Ammon's horn (tissue), 1 donor: ENCODE results near the gene PLEKHG7.
"Not testable (repeated sequence)": the region's sequence is repeated elsewhere in the genome, so short reads cannot be mapped to it uniquely, and the experiment has no call there.

Experiments used
- DNase-seq: peaks from one replicate; pipeline ENCODE4 v3.0.0-alpha.2; 2016; ENCODE audit warnings: low spot score

Gene PLEKHG7

GRCh38 chr12:92702754-92703679 is at the start of gene PLEKHG7:
Gene PLEKHG7, plus strand, starts transcription at chr12:92702989. Its CDS starts 3,643 bp downstream, at chr12:92706632.
- no peak for DNase-seq

GRCh38 chr12:92654256-92654655 is 48.5 kb upstream of the PLEKHG7 start:
- not testable (repeated sequence) for DNase-seq

GRCh38 chr12:92654929-92655328 is 47.9 kb upstream of the PLEKHG7 start:
- no peak for DNase-seq

GRCh38 chr12:92656911-92657310 is 45.9 kb upstream of the PLEKHG7 start:
- DNase-seq = no peak

- no peak for DNase-seq
Observed at GRCh38 chr12:92657770-92658169, 45.0 kb upstream of the PLEKHG7 start.

- DNase-seq = no peak
Observed at GRCh38 chr12:92658611-92659010, 44.2 kb upstream of the PLEKHG7 start.

GRCh38 chr12:92661269-92661668 is 41.5 kb upstream of the PLEKHG7 start:
- DNase-seq = no peak

GRCh38 chr12:92665496-92665895 is 37.3 kb upstream of the PLEKHG7 start:
- DNase-seq = no peak

GRCh38 chr12:92668739-92669138 is 34.0 kb upstream of the PLEKHG7 start:
- no peak for DNase-seq

GRCh38 chr12:92671524-92671923 is 31.3 kb upstream of the PLEKHG7 start:
- DNase-seq = not testable (repeated sequence)

- DNase-seq = no peak
Observed at GRCh38 chr12:92673756-92674155, 29.0 kb upstream of the PLEKHG7 start.

GRCh38 chr12:92674500-92674899 is 28.3 kb upstream of the PLEKHG7 start:
- DNase-seq = no peak

GRCh38 chr12:92675092-92675865 is 27.5 kb upstream of the PLEKHG7 start:
- DNase-seq = no peak

- no peak for DNase-seq
Observed at GRCh38 chr12:92676710-92677109, 26.1 kb upstream of the PLEKHG7 start.

GRCh38 chr12:92690601-92691000 is 12.2 kb upstream of the PLEKHG7 start:
- DNase-seq = no peak

- no peak for DNase-seq
Observed at GRCh38 chr12:92695056-92695455, 7.7 kb upstream of the PLEKHG7 start.

GRCh38 chr12:92695577-92695976 is 7.2 kb upstream of the PLEKHG7 start:
- DNase-seq = no peak

- peak; percentile 69 for DNase-seq
Observed at GRCh38 chr12:92696216-92696615, 6.6 kb upstream of the PLEKHG7 start.

GRCh38 chr12:92698474-92698873 is 4.3 kb upstream of the PLEKHG7 start:
- no peak for DNase-seq

- DNase-seq = no peak
Observed at GRCh38 chr12:92701441-92701840, 1.3 kb upstream of the PLEKHG7 start.

- DNase-seq = no peak
Observed at GRCh38 chr12:92703786-92704185, 997 bp downstream of the PLEKHG7 start.

- DNase-seq = no peak
Observed at GRCh38 chr12:92706594-92706993, 3.8 kb downstream of the PLEKHG7 start.

GRCh38 chr12:92707926-92708325 is 5.1 kb downstream of the PLEKHG7 start:
- no peak for DNase-seq
